GM12892 (cell line): ENCODE data around the gene THSD8.
"Not testable (repeated sequence)": the region's sequence is repeated elsewhere in the genome, so short reads cannot be mapped to it uniquely, and the experiment has no call there.

Experiments
- DNase-seq: peaks from one replicate; pipeline ENCODE4 v3.0.0; 2011; ENCODE audit not compliant: insufficient read length
- FAIRE-seq: peaks from 2 replicates; lab custom pipeline; 2011; peaks lifted over from hg19 to GRCh38; lab: Jason Lieb, UNC
- POLR2A ChIP-seq: IDR thresholded peaks from 2 replicates; pipeline ENCODE4 v1.6.1; 2011; ENCODE audit warnings: low read depth, low read length, control low read depth
- POLR2AphosphoS5 ChIP-seq: IDR thresholded peaks from 2 replicates; pipeline ENCODE4 v1.6.1; 2011; ENCODE audit warnings: low read depth, low read length, control low read depth
- TAF1 ChIP-seq: IDR thresholded peaks from 2 replicates; pipeline ENCODE4 v1.6.1; 2011; ENCODE audit warnings: low read depth, mild to moderate bottlenecking, control low read depth, low read length, borderline replicate concordance

THSD8 gene

DNA sequence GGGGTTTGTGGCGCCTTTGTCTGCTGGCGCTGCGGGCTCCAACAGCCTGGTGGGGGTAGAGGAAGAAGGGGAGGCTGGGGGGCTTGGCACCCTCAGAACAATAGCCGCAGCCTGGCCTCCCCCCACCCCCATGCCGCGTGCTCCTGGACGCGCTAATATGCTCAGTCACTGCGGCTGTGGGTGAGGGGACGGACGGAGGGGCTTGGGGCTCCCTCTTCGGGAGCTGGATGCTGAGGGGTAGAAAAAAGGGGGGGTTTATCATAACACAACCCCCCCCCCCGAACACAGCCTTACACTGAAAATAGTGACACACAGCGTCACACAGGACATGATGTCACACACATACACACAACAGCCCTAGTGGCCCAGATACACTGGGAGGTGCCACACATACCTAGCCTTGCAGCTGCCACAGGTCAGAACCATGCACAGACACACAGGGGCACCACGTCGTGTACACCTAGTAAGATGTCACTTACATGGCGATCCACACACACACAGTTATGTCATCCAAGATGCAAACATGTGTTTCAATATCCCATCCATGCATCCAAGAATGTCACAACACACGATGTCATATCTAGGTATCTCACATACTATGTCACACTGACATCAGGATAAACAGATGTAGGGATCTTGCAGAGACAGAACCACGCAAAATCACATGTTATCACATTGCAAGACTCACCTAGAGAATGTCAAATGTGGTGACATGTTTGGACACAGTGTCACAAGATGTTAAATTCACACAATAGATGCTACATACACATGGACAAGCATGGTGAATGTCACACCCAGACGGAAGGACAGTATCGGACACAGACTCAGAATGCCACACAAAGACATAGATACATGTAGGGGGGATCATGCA lies 37.3 kb downstream of the THSD8 start:
- no peak for DNase-seq
- no peak for FAIRE-seq
- TF ChIP-seq TAF1 (no peak), POLR2AphosphoS5 (no peak), POLR2A (no peak)

DNA sequence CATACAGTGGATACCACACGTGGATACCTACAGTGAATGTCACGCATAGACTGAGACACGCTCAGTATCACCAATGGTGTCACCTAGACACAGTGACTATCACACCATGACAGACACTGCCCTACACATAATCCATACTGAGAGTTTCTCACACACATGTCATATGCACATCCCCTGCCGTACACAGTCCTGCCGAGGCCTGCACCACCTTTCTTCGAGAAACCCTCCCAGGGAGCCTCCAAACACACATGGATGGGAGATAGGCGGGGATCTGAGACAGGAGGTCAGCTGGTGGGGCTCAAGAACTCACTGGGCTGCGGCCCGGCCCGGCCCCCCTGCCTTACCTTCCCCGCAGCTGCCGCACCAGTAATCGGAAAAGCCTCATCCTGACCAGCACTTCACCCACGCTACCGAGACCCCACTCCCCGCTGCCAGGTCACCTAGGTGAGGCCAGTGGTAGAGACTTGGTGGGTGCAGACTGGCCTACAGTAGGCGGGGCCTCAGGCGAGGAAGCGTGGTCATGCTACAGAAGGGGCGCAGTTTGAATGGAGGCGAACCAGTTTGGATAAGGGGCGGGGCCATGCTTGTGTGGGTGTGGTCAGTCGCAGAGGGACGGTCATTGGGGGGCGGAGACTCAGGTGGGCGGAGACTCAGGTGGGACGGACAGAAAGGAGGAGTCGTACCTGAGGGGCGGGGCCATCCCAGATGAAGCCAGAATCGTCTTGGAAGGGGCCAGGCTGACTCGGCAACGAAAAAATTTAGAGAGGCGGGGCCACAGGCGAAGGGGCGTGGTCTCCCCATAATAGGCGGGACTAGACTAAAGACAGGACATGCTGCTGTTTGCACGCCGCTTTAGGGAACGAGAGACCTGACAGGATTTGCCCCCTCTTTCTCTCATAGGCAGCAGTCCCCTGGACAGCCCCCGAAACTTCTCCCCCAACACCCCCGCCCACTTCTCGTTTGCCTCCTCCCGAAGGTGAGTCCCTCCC lies 38.5 kb downstream of the THSD8 start:
- no peak for DNase-seq
- no peak for TF ChIP-seq TAF1
- no peak for TF ChIP-seq POLR2AphosphoS5
- no peak for TF ChIP-seq POLR2A
- no peak for FAIRE-seq

DNA sequence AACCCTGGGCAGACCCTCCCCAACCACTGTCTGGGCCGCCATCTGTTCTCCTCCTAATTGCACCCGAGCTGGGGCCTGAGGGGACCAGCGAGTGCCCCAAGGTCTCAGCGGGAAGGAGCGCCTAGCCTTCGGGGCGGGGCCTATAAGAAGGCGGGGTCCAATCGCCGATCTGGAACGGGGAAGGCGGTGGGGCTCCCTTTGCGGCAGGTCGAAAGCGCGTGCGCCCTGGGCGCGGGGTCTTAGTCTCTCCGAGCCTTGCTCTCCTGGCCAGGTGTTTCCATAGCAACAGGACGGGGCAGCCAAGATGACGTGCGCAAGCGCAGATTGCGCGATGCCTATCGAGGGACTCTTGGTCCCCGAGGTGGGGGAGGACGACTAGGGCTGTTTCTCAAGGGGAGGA lies 39.2 kb downstream of the THSD8 start:
- DNase-seq: no peak
- no peak for FAIRE-seq

DNA sequence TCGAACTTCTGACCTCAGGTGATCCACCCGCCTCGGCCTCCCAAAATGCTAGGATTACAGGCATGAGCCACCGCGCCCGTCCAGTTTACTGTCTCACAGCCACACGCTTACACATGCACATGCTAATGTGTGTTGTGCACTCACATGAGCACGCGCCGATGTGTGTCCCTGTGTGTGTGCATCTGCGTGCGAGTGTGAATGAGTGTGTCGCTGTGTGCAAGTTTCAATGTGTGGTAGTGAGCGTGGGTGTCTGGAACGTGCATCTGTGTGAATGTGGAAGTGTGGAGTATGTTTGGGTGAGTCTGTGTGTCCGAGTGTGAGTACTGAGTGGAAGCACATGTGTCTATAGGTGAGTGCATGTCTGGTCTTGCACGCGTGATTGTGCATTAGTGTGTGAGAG lies 40.6 kb downstream of the THSD8 start:
- no peak for FAIRE-seq
- DNase-seq: no peak
- no peak for TF ChIP-seq TAF1
- no peak for TF ChIP-seq POLR2AphosphoS5
- no peak for TF ChIP-seq POLR2A

More for the DNA sequence above, 39.2 kb downstream of the THSD8 start:
- TF ChIP-seq POLR2A: no peak
- TF ChIP-seq TAF1: no peak
- no peak for TF ChIP-seq POLR2AphosphoS5

DNA sequence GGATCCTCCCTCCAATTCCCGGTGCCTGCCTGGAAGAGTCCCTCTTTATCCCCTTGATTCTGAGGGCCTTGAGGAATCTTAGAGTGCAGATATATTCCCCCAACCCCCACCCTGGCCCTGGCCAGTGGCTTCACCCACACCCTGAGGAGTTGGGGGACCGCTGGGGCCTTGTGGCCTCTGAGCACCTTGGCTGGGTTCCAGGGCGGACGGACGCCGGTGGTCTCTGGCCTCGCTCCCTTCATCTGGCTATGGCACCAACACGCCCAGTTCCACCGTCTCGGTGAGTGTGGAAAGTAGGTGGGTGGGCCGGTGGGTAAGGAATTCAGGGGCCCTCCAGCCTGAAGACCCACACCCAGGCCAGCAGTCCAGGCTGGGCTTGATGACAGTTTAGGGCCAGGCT lies 41.5 kb downstream of the THSD8 start:
- DNase-seq (no peak), FAIRE-seq (no peak)
- no peak for TF ChIP-seq POLR2A
- no peak for TF ChIP-seq TAF1
- no peak for TF ChIP-seq POLR2AphosphoS5

DNA sequence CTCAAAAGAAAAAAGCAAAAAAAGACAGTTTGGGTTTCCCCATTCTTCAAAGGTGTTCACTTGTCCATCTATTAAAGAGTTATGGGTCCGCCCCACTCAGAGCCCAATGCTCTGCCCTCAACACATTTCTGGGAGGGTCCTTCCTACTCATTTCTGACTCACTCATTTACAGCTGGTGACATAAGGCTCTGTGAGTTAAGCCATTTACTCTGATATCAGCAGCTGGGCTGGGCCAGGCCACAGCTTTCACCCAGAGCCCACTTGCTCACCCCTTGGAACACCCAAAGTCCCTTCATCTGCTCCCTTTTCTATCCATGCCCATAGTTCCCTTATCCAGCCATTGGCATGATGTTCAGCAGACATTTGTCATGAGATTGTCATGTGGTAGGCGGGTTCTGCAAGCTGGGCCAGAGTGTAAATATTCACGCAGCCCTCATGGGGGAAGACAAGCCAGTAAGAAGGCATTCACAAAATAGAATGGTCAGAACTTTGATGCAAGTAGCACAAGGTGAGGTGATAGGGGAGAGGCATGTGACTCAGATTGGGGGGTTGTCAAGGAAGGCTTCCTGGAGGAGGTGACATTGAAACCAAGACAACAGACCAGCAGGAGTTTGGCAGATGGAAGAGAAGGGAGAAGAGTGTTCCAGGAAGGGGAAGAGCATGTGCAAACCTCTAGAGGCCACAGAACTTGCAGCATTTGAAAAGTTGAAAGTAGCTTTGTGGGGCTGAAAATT lies 42.3 kb downstream of the THSD8 start:
- FAIRE-seq (no peak), DNase-seq (no peak)

DNA sequence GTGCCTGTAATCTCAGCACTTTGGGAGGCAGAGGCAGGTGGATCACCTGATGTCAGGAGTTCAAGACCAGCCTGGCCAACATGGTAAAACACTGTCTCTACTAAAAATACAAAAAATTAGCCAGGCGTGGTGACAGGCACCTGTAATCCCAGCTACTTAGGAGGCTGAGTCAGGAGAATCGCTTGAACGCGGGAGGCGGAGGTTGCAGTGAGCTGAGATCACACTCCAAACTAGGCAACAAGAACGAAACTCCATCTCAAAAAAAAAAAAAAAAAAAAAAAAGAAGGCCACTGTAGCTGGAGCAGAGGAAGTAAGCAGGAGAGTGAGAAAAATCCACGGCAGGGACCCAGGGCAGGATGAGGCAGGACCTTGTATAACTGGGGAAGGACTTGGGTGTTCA lies 44.7 kb downstream of the THSD8 start:
- not testable (repeated sequence) for FAIRE-seq, DNase-seq

More for the DNA sequence above, 42.3 kb downstream of the THSD8 start:
- TF ChIP-seq POLR2AphosphoS5 (no peak), POLR2A (no peak), TAF1 (no peak)

DNA sequence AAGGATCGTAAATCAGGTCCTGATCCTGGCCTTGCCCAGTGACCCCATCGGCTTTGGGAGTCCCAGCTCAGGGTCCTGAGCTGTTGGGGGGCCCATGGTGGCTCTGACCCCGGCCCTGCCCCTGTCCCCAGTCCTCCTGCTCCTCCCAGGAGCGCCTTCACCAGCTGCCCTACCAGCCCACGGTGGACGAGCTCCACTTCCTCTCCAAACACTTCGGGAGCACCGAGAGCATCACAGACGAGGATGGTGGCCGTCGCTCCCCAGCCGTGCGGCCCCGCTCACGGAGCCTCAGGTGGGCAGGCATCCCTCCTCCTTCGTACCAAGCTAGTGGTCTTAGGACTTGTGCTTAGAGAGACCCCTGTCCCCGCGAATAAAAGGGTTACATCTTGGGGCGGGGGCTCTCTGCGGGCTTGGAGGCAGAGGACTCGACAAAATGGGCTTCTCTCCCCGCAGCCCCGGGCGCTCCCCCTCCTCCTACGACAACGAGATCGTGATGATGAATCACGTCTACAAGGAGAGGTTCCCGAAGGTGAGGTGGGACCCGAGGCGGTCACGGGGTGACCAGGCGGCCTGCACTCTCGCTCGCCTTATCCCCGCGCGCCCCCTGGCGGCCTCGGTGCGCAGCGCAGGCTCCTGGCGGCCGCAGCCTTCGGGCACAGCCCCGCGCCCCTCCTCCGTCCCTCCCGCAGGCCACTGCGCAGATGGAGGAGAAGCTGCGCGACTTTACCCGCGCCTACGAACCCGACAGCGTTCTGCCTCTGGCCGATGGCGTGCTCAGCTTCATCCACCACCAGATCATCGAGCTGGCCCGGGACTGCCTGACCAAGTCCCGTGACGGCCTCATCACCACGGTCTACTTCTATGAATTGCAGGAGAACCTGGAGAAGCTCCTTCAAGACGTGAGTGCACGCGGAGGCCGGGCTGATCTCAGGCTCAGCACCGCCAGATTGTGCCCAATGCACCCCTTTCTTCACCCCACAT lies 45.6 kb downstream of the THSD8 start:
- TF ChIP-seq POLR2A (no peak), TAF1 (no peak), POLR2AphosphoS5 (no peak)
- FAIRE-seq (peak; percentile 86), DNase-seq (peak; percentile 93)
